Liver (tissue), 9 donors: ENCODE measurements around the gene LIX1L. TPM values are rescaled to one million over a fixed set of nuclear protein-coding genes. Genes with fewer than 3 reads are reported as not detected.

Experiments
- DNase-seq: peaks from one replicate; pipeline ENCODE4 v3.0.0-alpha.2; 2017; ENCODE audit warnings: low spot score
- H3K27ac ChIP-seq, 2 donors: one replicate each; pipeline ENCODE4 v1.7.0; 2013; ENCODE audit warnings: inconsistent platforms in 2 of 2, low read length in 2 of 2, control low read depth in 1 of 2, low read depth in 1 of 2, mild to moderate bottlenecking in 1 of 2
- H3K27me3 ChIP-seq, 4 donors: one replicate each; pipeline versions ENCODE4 v1.6.1 to v1.7.0; 2013; ENCODE audit warnings: low read length in 3 of 4, inconsistent platforms in 1 of 4, mild to moderate bottlenecking in 1 of 4, moderate library complexity in 1 of 4; ENCODE audit not compliant: control insufficient read depth in 4 of 4, insufficient read depth in 4 of 4
- H3K36me3 ChIP-seq, 4 donors: one replicate each; pipeline versions ENCODE4 v1.6.1 to v1.7.0; 2013; ENCODE audit warnings: low read length in 3 of 4, mild to moderate bottlenecking in 3 of 4, low read depth in 1 of 4, moderate library complexity in 1 of 4; ENCODE audit not compliant: control insufficient read depth in 4 of 4, insufficient read depth in 3 of 4
- H3K4me1 ChIP-seq, 4 donors: one replicate each; pipeline versions ENCODE4 v1.6.1 to v1.7.0; 2013; ENCODE audit warnings: low read length in 3 of 4, mild to moderate bottlenecking in 3 of 4, moderate library complexity in 1 of 4; ENCODE audit not compliant: control insufficient read depth in 4 of 4, insufficient read depth in 4 of 4
- H3K4me3 ChIP-seq, 3 donors: one replicate each; pipeline versions ENCODE4 v1.6.1 to v1.7.0; 2013; ENCODE audit warnings: low read length in 3 of 3, control low read depth in 1 of 3, low read depth in 1 of 3, mild to moderate bottlenecking in 1 of 3
- H3K9ac ChIP-seq, 2 donors: one replicate each; pipeline ENCODE4 v1.7.0; 2013; ENCODE audit warnings: low read length in 2 of 2, mild to moderate bottlenecking in 2 of 2, moderate library complexity in 2 of 2, control low read depth in 1 of 2, low read depth in 1 of 2
- H3K9me3 ChIP-seq, 4 donors: one replicate each; pipeline versions ENCODE4 v1.6.1 to v1.7.0; 2013; ENCODE audit warnings: low read length in 3 of 4; ENCODE audit not compliant: control insufficient read depth in 4 of 4
- CTCF ChIP-seq: fragments of 150-350 bp; IDR thresholded peaks from 2 replicates; pipeline ENCODE4 v1.5.1; 2017; ENCODE audit warnings: improper control_type of control experiment, low read depth, low read length; ENCODE audit not compliant: missing input control
- EGR1 ChIP-seq, 2 donors: IDR thresholded peaks; 2 replicates each; pipeline ENCODE4 v1.6.1; 2016 to 2018; ENCODE audit warnings: antibody characterized with exemption in 2 of 2, low read depth in 2 of 2
- FOXA1 ChIP-seq: IDR thresholded peaks from 2 replicates; pipeline ENCODE4 v1.6.1; 2016; ENCODE audit warnings: antibody characterized with exemption
- FOXA2 ChIP-seq: IDR thresholded peaks from 2 replicates; pipeline ENCODE4 v1.6.1; 2016; ENCODE audit warnings: antibody characterized with exemption
- GABPA ChIP-seq, 2 donors: IDR thresholded peaks in 1 of 2; conservative IDR thresholded peaks in 1 of 2; 2 replicates each; pipeline ENCODE4 v1.6.1; 2016; ENCODE audit warnings: antibody characterized with exemption in 2 of 2, mild to moderate bottlenecking in 1 of 2, moderate library complexity in 1 of 2
- HNF4A ChIP-seq, 2 donors: conservative IDR thresholded peaks; 2 replicates each; pipeline ENCODE4 v1.6.1; 2016; ENCODE audit warnings: antibody characterized with exemption in 2 of 2, mild to moderate bottlenecking in 2 of 2
- HNF4G ChIP-seq: IDR thresholded peaks from 2 replicates; pipeline ENCODE4 v1.6.1; 2016; ENCODE audit warnings: antibody characterized with exemption
- JUND ChIP-seq, 2 donors: IDR thresholded peaks; 2 replicates each; pipeline ENCODE4 v1.6.1; 2016; ENCODE audit warnings: antibody characterized with exemption in 2 of 2
- NR2F2 ChIP-seq: IDR thresholded peaks from 2 replicates; pipeline ENCODE4 v1.6.1; 2016; ENCODE audit warnings: antibody characterized with exemption
- RAD21 ChIP-seq, 2 donors: IDR thresholded peaks; 2 replicates each; pipeline ENCODE4 v1.6.1; 2016; ENCODE audit warnings: antibody characterized with exemption in 2 of 2, mild to moderate bottlenecking in 2 of 2
- RXRA ChIP-seq, 2 donors: IDR thresholded peaks; 2 replicates each; pipeline ENCODE4 v1.6.1; 2017 to 2018; ENCODE audit warnings: antibody characterized with exemption in 2 of 2, mild to moderate bottlenecking in 1 of 2
- SP1 ChIP-seq: IDR thresholded peaks from 2 replicates; pipeline ENCODE4 v1.6.1; 2018; ENCODE audit warnings: antibody characterized with exemption, mild to moderate bottlenecking
- TAF1 ChIP-seq: conservative IDR thresholded peaks from 2 replicates; pipeline ENCODE4 v1.6.1; 2016; ENCODE audit warnings: antibody characterized with exemption, mild to moderate bottlenecking
- YY1 ChIP-seq: IDR thresholded peaks from 2 replicates; pipeline ENCODE4 v1.6.1; 2016; ENCODE audit warnings: antibody characterized with exemption, mild to moderate bottlenecking
- ZBTB33 ChIP-seq: IDR thresholded peaks from 2 replicates; pipeline ENCODE4 v1.6.1; 2016; ENCODE audit warnings: antibody characterized with exemption
- WGBS: extraction: QIAGEN DNeasy Blood & Tissue Kit; methylation state at CpG from one replicate; pipeline ENCODE4 v1.1.7; 2013; 5-methylcytosine and 5-hydroxymethylcytosine counted together
- polyA plus RNA-seq, 2 donors: library from polyadenylated mRNA; stranded (reverse) in 1 of 2; unstranded in 1 of 2; fragments of 200-250 nt in 1 of 2; fragments of >200 nt in 1 of 2; fragmentation: Nextera tagmentation in 1 of 2; extraction: Ambion mirVana in 1 of 2; gene quantifications; one replicate each; pipeline versions ENCODE4 v1.2.1 to v1.2.3, GENCODE V29; 2013 to 2015
- total RNA-seq, 2 donors: library from RNA; depleted of rRNA; stranded (reverse); fragments of >200 nt; gene quantifications; one replicate each; pipeline ENCODE4 v1.2.3, GENCODE V29; 2014
- TF ChIP-seq, protein P1 (sequence below): IDR thresholded peaks from 2 replicates; pipeline ENCODE4 v1.6.1; 2016; ENCODE audit warnings: antibody characterized with exemption, mild to moderate bottlenecking
- TF ChIP-seq, protein P2 (sequence below): IDR thresholded peaks from 2 replicates; pipeline ENCODE4 v1.6.1; 2016; ENCODE audit warnings: antibody characterized with exemption
- TF ChIP-seq, protein P3 (sequence below): IDR thresholded peaks from 2 replicates; pipeline ENCODE4 v1.6.1; 2016; ENCODE audit warnings: antibody characterized with exemption
- donor health status: healthy.
- donor health status: healthy.
- donor health status: healthy.
- donor health status: healthy.
- donor health status: healthy.

LIX1L gene
- total and polyA plus RNA-seq, 4 donors: 4.6 to 8.6 (median 6.3) TPM

DNA sequence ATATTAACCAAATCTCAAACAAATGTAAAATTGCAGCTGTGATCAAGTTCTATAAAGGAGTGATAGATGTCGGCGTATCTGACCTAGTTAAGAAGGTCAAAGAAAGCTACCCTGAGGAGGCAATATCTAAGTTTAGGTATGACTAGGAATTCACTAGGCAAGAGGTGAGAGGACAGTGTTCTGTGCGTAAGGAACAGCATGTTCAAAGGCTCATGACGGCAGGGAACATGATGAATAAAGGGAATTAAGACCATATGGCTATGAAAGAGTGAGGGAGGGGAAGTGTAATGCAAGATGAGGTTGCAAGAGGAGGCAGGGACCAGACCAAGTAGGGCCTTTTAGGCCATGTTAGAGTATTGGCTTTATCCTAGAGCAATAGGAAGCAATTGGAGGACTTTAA lies 8.6 kb downstream of the LIX1L start:
- Histone ChIP-seq H3K27ac (no peak overlapping the region), H3K4me3 (no peak overlapping the region), H3K36me3 (peaks cover 0 to 2% (median 0%) of the 10 kb centered on the region in 4 donors), H3K9ac (no peak overlapping the region), H3K27me3 (no peaks in the 10 kb centered on the region), H3K9me3 (no peaks in the 10 kb centered on the region), H3K4me1 (peaks cover 0 to 6% (median 2%) of the 10 kb centered on the region in 4 donors)
- WGBS: 96% methylated on average over 4 of the region's 4 CpGs
- no peak for TF ChIP-seq ZBTB33
- TF ChIP-seq, protein P1, sequence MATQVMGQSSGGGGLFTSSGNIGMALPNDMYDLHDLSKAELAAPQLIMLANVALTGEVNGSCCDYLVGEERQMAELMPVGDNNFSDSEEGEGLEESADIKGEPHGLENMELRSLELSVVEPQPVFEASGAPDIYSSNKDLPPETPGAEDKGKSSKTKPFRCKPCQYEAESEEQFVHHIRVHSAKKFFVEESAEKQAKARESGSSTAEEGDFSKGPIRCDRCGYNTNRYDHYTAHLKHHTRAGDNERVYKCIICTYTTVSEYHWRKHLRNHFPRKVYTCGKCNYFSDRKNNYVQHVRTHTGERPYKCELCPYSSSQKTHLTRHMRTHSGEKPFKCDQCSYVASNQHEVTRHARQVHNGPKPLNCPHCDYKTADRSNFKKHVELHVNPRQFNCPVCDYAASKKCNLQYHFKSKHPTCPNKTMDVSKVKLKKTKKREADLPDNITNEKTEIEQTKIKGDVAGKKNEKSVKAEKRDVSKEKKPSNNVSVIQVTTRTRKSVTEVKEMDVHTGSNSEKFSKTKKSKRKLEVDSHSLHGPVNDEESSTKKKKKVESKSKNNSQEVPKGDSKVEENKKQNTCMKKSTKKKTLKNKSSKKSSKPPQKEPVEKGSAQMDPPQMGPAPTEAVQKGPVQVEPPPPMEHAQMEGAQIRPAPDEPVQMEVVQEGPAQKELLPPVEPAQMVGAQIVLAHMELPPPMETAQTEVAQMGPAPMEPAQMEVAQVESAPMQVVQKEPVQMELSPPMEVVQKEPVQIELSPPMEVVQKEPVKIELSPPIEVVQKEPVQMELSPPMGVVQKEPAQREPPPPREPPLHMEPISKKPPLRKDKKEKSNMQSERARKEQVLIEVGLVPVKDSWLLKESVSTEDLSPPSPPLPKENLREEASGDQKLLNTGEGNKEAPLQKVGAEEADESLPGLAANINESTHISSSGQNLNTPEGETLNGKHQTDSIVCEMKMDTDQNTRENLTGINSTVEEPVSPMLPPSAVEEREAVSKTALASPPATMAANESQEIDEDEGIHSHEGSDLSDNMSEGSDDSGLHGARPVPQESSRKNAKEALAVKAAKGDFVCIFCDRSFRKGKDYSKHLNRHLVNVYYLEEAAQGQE: no peak
- no peak for TF ChIP-seq GABPA (IDR thresholded peaks at IDR 0.05 in 1 of 2, conservative IDR thresholded peaks at IDR 0.05 in 1 of 2)
- no peak for TF ChIP-seq RXRA (IDR thresholded peaks at IDR 0.05)
- TF ChIP-seq, protein P2, sequence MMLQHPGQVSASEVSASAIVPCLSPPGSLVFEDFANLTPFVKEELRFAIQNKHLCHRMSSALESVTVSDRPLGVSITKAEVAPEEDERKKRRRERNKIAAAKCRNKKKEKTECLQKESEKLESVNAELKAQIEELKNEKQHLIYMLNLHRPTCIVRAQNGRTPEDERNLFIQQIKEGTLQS: no peak
- no peak for TF ChIP-seq TAF1
- no peak for TF ChIP-seq CTCF
- TF ChIP-seq SP1: no peak
- TF ChIP-seq YY1: no peak
- TF ChIP-seq RAD21 (IDR thresholded peaks at IDR 0.05): no peak
- no peak for TF ChIP-seq JUND (IDR thresholded peaks at IDR 0.05)
- TF ChIP-seq FOXA2: no peak
- TF ChIP-seq, protein P3, sequence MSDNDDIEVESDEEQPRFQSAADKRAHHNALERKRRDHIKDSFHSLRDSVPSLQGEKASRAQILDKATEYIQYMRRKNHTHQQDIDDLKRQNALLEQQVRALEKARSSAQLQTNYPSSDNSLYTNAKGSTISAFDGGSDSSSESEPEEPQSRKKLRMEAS: no peak
- TF ChIP-seq FOXA1: no peak
- TF ChIP-seq NR2F2: no peak
- no peak for TF ChIP-seq HNF4G
- no peak for DNase-seq

- Histone ChIP-seq H3K9me3 (no peaks in the 10 kb centered on the region), H3K27ac (no peak overlapping the region), H3K4me1 (peaks cover 0 to 6% (median 0%) of the 10 kb centered on the region in 4 donors), H3K9ac (no peak overlapping the region), H3K4me3 (no peak overlapping the region), H3K36me3 (peaks cover 1 to 5% (median 4%) of the 10 kb centered on the region in 4 donors), H3K27me3 (no peaks in the 10 kb centered on the region)
- 92% methylated on average over 4 of the region's 4 CpGs for WGBS
- DNase-seq: no peak
- TF ChIP-seq FOXA1 (no peak), CTCF (no peak), ZBTB33 (no peak), GABPA (IDR thresholded peaks at IDR 0.05 in 1 of 2, conservative IDR thresholded peaks at IDR 0.05 in 1 of 2) (no peak), RAD21 (IDR thresholded peaks at IDR 0.05) (no peak), HNF4A (conservative IDR thresholded peaks at IDR 0.05) (no peak), EGR1 (IDR thresholded peaks at IDR 0.05; ENCODE audit: low read depth in 2 of 2) (no peak), FOXA2 (no peak)
Observed at GRCh38 chr1:145947551-145947950, 10.3 kb downstream of the LIX1L start.
